Activated effector memory CD4-positive, alpha-beta T cell treated with Interleukin-2 at 50 U/mL for 16 hours (primary cell): Measurements from ENCODE around the gene HOXA5.

Experiments used
- DNase-seq: peaks from one replicate; pipeline ENCODE4 v3.0.0-alpha.2; 2020

HOXA5 gene

DNA sequence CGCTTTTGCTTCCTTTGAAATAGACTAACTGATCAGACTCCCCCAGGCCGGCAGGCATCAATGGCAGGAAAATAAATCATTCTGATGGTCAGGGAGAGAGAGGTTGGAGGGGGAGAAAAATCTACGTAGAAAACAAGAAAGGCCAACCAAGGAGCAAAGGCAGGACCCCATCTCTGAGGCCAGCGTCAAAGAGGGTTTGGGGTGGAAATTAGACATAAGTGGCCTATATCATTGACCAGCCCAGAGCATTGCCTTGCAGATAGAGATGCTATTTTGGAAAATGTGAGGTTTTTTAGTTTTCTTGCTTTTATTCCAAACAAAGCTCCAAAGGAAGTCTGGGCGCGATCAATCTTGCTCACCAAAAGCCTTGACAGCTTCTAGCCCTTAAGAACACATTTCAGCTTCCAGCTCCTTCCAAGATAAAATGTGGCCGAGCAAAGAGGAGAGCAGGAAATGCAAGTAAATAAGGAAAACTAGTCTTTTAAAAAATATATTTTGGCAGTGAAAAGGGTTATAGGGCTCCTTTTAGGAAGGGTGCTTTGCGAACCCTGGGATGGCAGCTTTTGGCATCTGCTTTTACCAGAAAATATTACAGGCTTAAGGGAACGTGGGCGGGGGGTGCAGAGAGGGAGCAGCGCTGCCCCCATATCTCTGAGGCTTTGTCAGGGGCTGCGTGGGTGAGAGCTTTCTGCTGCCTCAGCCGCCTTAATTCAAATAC, 39.0 kb downstream of the HOXA5 start:
- DNase-seq = no peak

DNA sequence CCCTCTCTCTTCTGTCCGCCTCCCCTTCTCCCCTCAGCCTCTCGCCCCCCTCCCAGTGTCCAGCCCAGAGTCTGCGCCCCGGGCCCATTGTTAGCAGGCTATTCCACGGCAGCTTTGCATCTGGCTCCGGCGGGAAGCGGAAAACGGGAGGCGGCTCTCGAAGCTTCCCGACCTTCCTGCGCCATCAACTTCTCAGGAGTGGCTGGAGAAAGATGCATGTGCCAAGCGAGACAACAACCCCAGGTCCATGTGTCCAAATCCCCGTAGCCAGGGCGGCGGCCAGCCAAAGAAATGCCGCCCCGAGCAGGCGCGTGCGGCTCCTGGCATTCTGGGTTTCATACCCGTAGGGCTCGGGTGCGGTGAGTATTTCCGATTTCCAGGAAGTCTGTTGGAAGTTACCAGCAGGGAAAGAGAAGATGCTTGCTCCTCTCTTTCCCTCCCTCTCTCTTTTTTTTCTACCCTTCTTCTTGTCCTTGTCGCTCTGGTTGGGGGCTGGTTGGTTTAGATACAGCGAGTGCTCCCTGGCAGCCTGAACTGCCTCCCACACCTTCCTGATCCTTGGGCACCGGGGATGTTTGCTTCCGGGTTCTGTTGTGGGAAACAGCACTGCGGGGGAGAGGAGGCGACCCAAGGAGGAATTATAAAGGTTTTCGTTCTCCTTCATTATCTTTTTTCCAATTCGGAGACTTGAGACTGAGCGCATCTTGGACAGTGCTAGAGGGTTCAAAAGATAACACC, 39.8 kb downstream of the HOXA5 start:
- DNase-seq = no peak

GRCh38 chr7:27102581-27103442, 40.7 kb downstream of the HOXA5 start, which contains the start of gene HOXA2:
TSS of gene HOXA2 (minus strand) at chr7:27102683. CDS start at chr7:27102500, 183 bp downstream.
- no peak for DNase-seq

- no peak for DNase-seq
Measured at GRCh38 chr7:27101957-27102580, 41.4 kb downstream of the HOXA5 start.

GRCh38 chr7:27101171-27101956, 42.1 kb downstream of the HOXA5 start:
- DNase-seq = no peak

DNA sequence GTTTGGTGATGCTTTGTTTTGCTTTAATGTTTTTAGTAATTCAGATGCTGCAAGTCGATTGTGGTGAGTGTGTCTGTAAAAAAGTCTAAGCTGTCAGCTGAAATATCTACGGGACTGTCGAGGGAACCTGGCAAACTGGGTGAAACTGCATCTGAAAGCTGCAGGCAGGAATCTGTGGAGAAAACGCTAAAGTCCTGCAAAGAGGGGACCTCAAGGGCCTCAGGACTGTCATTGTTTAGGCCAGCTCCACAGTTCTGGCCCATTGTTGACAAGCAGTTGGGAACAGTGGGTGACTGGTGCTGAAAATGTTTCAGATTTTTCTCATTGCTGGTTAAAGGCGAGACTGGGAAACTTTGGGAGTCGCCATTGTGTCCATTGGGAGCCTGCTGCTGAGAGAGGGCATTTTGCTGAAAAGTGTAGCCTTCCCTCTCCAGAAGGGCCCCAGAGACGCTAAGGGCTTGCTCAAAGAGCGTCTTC, 42.7 kb downstream of the HOXA5 start:
- no peak for DNase-seq

DNA sequence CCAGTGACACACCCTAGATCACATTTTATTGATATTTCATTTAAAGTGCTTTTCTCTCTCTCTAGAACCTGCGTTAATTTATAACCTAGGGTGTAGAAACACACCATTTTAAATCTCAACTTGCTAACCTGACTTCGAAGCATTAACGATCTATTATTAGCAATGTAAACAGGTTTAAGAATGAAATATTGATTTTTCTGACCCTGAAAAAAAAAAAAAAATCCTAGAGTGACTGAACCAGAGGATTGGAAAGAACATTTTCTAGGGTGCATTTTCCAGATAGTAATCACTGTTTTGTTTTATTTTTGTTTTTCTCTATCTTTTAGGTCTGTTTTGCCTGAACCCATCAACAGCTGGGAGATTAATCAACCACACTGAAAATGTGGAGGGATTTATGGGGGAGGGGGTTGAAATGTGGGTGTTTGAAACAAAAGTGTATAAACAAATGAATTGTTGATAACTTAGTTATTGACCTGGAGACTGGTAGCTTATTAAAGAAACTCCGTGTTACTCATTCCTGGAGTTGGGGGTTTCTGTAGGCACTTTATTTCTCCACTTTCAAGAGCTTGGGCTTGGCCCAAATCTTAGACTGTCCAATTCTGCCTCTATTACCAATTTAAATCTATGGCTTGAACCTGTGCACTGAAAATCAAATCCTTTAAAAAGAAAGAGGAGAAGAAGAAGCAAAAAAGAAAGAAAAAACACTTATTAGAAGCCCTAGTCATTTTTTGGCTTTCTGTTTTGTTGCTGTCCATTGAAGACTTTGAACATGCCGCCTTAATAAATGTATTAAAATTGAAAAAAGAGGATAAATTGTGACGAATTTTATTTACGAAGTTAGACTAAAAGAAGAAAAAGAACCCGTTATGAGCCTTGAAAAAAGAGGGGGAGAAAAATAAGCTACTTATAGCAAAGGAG, 43.8 kb downstream of the HOXA5 start:
- no peak for DNase-seq

DNA sequence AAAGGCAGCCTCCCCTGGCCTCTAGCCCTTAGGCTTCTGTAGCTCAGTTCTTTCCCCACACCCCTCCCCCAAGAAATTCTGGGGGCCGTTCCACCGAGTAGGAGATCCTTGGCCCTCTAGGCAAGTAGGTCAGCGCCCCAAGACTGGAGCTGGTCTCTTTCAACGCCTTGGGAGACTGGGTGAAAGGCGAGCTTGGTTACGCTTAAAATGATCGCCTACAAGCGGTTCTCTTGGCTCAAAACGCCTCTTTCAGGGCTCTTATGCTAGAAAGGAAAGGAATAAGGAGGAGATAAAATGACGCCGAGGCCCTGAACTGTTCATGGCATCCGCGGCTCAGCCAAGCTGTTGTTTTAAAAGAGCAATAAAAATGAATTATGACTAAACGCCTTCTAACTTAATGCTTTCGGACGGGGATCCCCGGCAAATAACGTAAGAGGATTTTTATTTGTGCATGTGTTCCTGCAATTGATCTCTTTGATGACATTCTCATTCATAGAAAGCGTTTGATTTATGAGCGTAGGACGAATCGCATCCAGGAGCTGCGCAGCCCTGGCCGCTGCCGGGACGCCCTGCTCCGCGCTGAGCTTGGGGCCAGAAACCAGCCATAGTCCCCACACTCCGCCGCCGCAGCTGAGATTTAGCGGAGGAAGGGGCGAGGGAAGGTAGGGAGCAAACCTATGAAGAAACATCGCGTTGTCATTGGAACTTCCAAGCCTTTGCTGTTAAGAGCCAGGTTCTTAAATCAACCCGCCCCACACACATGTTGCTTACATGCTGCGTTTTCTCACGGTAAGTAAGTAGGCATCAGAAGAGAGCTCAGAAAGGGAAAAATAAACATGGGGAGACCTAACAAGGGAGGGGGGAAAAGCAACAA, 44.7 kb downstream of the HOXA5 start:
- DNase-seq = no peak

DNA sequence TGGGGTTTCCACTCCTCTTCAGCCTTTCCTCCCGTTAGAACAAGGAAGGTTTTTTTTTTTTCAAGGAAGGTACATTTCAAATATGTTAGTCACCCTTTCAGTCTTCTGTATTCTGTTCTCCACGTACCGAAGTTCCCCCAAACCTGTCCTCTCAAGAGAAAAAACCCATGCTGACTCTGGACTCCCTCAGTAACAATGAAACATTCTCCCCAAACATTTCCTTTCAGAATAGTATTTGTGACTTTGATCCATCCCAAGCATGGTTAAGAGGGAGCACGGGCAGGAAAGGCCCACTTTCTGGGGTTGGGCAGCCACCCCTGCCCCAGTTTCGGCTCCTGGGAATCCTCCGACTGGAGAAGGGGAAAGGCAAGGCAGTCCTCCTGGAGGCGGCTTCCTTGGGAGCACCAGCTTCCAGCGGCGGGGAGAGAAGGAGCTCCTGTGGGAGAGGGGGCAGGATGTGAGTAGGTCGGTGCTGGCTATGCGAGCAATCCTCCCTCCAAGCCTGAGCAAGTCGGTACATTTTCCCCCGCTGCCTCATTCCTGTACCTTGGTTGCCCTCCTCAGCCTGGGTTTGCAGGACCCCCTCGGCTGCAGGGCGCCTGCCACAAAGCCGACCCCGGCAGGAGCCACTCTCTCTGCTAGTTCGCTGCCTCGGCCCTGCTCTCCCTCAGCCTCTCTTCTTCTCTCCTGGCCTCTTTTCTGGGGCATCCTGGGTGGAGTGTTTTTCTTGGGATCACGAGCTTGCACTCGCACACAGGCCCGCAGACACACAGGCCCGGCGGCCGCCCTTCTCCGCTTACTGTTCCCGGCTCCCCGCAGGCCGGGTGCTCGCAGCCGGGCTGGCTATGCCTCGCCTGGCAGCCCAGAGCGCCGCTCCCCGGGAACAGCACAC, 45.5 kb downstream of the HOXA5 start:
- no peak for DNase-seq

- DNase-seq = no peak
Measured at GRCh38 chr7:27096768-27097514, 46.5 kb downstream of the HOXA5 start.

GRCh38 chr7:27095897-27096767, 47.3 kb downstream of the HOXA5 start, which contains the start of gene HOXA1:
TSS of gene HOXA1 (minus strand) at chr7:27096000. CDS start at chr7:27095912, 88 bp downstream.
- peak; percentile 55 for DNase-seq

GRCh38 chr7:27095050-27095896, 48.2 kb downstream of the HOXA5 start:
- no peak for DNase-seq

GRCh38 chr7:27094304-27095049, 49.0 kb downstream of the HOXA5 start:
- DNase-seq = no peak

DNA sequence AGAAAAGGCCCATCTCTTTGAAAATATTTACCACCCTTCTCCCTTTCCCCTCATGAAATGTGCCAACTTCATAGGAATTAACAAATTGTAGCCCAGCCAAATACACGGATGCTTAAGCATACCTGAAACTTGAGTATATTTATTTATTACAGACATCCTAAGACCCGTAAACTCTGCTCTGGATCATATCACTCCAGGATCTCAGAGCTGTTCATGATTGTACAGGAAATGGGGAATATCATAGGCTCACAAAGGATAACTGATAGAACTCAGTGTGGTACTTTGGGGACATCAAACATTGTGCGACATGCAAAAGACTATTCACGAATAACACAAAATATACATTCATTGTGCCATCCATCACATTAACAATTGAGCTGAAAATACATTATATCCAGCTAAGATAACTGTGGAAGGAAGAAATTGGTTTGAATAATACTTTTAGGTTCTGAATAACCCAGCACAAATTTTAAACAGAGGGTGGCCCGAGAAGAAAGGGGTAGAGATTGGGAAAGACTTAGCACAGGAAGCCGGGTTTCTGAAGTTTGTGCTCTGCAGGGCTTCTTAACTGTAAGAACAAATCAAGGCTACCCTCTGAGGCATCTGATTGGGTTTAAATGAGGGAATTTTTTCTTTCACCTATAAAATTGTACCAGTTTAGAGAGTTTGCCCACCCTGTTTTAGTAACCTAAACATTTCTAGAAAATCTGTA, 50.1 kb downstream of the HOXA5 start:
- no peak for DNase-seq

DNA sequence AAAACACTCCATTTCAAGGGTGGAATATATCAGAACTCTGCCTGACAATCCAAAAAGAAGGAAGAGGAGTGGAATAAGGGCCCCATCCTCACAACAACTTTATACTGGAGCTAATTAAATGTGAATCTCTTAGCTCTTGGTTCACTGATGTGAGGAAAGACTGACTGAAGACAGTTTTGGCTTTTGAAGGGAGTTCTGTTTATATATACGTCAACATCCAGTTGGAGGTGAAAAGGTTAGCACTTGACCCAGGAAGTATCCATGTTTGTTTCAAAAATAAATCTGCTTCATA, 50.7 kb downstream of the HOXA5 start:
- no peak for DNase-seq
